Colonic mucosa (tissue), 4 donors: ENCODE data around the gene ID1. TPM values are rescaled to one million over a fixed set of nuclear protein-coding genes. Genes with fewer than 3 reads are reported as not detected.
A peak's percentile ranks its signal among the peaks of the same experiment; 100 is the strongest.

Experiments used
- DNase-seq: peaks from one replicate; pipeline ENCODE4 v3.0.0-alpha.2; 2020
- H3K27ac ChIP-seq: fragments of 200-600 bp; one replicate; pipeline ENCODE4 v1.8.0; 2021
- H3K27me3 ChIP-seq: fragments of 200-600 bp; one replicate; pipeline ENCODE4 v1.8.0; 2021
- H3K36me3 ChIP-seq: fragments of 200-600 bp; one replicate; pipeline ENCODE4 v1.8.0; 2021
- H3K4me1 ChIP-seq: fragments of 200-600 bp; one replicate; pipeline ENCODE4 v1.8.0; 2021; ENCODE audit warnings: mild to moderate bottlenecking
- H3K4me3 ChIP-seq: fragments of 200-600 bp; one replicate; pipeline ENCODE4 v1.8.0; 2021
- H3K9ac ChIP-seq, 2 donors: one replicate each; pipeline ENCODE4 v1.7.0; 2013; ENCODE audit warnings: control low read depth in 2 of 2, low read depth in 2 of 2, low read length in 2 of 2
- H3K9me3 ChIP-seq: fragments of 200-600 bp; one replicate; pipeline ENCODE4 v1.8.0; 2021
- CTCF ChIP-seq: fragments of 200-600 bp; IDR thresholded peaks from one replicate; pipeline ENCODE4 v1.8.0; 2022; ENCODE audit warnings: antibody characterized with exemption, mild to moderate bottlenecking
- intact Hi-C: fragments of 100-400 bp; cut with DNase I; formaldehyde crosslinking; loops from one replicate; pipeline ENCODE4 v1.14.1; 2022
- total RNA-seq, 2 donors: library from RNA; stranded (reverse); fragmentation: NEBNext Ultra II Directional in 1 of 2; extraction: Animal tissue kit (Norgen Biotek cat#: 25700) in 1 of 2; gene quantifications; one replicate each; pipeline ENCODE4 v1.2.1, GENCODE V29; 2021
- donor health status: healthy.
- donor health status: DM: no; HTN: no; CAD: no.
- donor health status: DM: no; HTN: no; CAD: no.

Gene ID1
- total RNA-seq, 2 donors from 2014 or later, result 134 to 179 TPM

DNA sequence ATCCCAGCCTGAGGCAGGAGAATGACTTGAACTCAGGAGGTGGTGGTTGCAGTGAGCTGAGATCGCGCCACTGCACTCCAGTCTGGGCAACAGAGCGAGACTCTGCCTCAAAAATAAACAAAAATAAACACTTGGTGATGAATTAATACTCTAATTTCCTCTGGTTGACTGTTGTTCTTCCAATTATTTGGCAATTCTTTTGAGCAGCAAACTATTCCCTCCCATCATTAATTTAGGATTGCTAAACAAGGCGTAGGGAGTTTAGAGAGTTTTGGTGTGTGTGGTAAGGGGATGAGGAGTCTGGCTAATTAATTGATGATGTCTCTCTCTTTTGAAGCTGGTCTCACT lies 2.7 kb upstream of the ID1 start:
- Histone ChIP-seq H3K4me1 (peaks cover 4% of the 10 kb centered on the region), H3K9ac (peak overlapping the region in 1 of 2 donors; percentile 7), H3K27me3 (no peaks in the 10 kb centered on the region), H3K9me3 (no peaks in the 10 kb centered on the region), H3K27ac (no peak overlapping the region), H3K36me3 (no peaks in the 10 kb centered on the region), H3K4me3 (no peak overlapping the region)
- DNase-seq, result no peak
- intact Hi-C loops, result no loop called here
- TF ChIP-seq CTCF, result no peak

DNA sequence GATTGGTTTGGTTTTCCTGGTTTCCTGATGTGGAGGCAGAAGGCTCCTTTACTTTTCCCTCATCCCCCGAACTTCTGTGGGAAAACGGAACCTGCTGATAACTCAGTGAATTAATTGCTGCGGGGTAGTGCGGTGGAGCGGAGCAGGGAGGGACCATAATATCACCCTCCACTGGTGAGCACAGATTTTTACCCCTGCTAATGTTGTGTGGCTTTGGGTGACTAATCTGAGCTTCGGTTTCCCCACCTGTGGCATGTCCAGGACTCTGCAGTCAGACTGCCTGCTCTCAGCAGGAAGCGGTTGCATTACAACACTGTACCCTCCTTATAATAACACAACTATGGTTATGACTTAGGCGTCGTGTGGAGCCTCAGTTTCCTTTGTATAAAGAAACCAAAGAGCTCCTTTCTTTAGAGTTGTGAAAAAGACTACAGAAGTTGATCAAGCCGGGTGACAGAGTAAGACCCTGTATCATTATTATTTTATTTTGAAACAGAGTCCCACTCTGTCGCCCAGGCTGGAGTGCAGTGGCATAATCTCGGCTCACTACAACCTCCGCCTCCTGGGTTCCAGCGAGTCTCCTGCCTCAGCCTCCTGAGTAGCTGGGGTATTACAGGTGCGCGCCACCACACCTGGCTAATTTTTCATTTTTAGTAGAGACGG lies 2.2 kb upstream of the ID1 start:
- Histone ChIP-seq H3K4me3 (no peak overlapping the region), H3K27ac (peak overlapping the region; percentile 77), H3K27me3 (no peaks in the 10 kb centered on the region), H3K36me3 (no peaks in the 10 kb centered on the region), H3K9me3 (no peaks in the 10 kb centered on the region), H3K9ac (peak overlapping the region in 1 of 2 donors; percentile 7), H3K4me1 (peaks cover 4% of the 10 kb centered on the region)
- intact Hi-C loops, result no loop called here
- DNase-seq, result no peak
- no peak for TF ChIP-seq CTCF

DNA sequence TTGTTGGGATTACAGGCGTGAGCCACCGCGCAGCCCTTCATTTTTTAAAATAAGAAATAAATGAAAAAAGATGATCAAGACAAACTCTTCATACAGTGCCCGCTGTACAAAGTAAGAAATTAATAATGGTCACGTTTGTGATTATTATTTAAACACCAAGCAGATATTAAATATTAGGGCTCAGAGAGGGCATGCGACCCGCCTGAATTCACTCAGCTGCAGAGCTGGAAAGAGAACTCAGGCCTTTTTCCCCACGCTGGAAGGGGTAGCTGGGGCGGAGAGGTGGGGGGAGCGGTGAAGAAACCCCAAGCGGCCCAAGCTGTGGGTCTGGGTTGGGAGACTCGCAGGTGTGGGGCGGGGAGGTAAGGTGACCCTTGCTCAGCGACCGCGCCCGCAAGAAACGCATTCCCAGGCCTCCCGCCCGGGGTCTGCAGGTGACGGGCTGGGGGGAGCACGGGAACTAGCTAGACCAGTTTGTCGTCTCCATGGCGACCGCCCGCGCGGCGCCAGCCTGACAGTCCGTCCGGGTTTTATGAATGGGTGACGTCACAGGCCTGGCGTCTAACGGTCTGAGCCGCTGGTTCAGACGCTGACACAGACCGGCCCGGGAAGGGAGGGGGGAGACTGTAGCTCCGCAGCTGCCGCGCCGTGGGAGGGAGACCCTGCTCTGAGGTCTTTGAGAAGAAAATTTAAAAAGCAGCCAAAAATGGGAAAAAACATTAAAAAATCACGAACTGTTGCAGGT lies 1.1 kb upstream of the ID1 start:
- Histone ChIP-seq H3K4me3 (peak overlapping the region; percentile 58), H3K9ac (peak overlapping the region; percentile 72 to 98), H3K27me3 (no peaks in the 10 kb centered on the region), H3K4me1 (peaks cover 4% of the 10 kb centered on the region), H3K9me3 (no peaks in the 10 kb centered on the region), H3K27ac (peak overlapping the region; percentile 77), H3K36me3 (no peaks in the 10 kb centered on the region)
- peak; percentile 99 for DNase-seq
- TF ChIP-seq CTCF, result no peak
- intact Hi-C loops, result no loop called here

- H3K9ac ChIP-seq, result peak overlapping the region; percentile 72 to 98
- intact Hi-C loops, result no loop called here
- no peak for TF ChIP-seq CTCF
- H3K4me3 ChIP-seq, result peak overlapping the region; percentile 58
- peaks cover 5% of the 10 kb centered on the region for H3K4me1 ChIP-seq
- H3K9me3 ChIP-seq, result no peaks in the 10 kb centered on the region
- DNase-seq, result no peak
- H3K36me3 ChIP-seq, result no peaks in the 10 kb centered on the region
- peak overlapping the region; percentile 77 for H3K27ac ChIP-seq
- H3K27me3 ChIP-seq, result no peaks in the 10 kb centered on the region
These were observed 490 bp upstream of the ID1 start for GRCh38 chr20:31604567-31605030.

- Histone ChIP-seq H3K4me1 (peaks cover 9% of the 10 kb centered on the region), H3K27ac (peak overlapping the region; percentile 77), H3K9me3 (no peaks in the 10 kb centered on the region), H3K9ac (peak overlapping the region; percentile 98 to 99), H3K27me3 (no peaks in the 10 kb centered on the region), H3K4me3 (peak overlapping the region; percentile 58), H3K36me3 (no peaks in the 10 kb centered on the region)
- intact Hi-C loops, result no loop called here
- DNase-seq, result peak; percentile 54
- TF ChIP-seq CTCF, result no peak
These were observed 1.1 kb downstream of the ID1 start for GRCh38 chr20:31605902-31606803.
